CD14-positive monocyte (primary cell): ENCODE results near the gene MTSS2. TPM values are rescaled to one million over a fixed set of nuclear protein-coding genes. Genes with fewer than 3 reads are reported as not detected.

ENCODE experiments used
- DNase-seq, 3 donors: peaks; one replicate each; pipeline ENCODE4 v3.0.0-alpha.2; 2011 to 2022
- H2AFZ ChIP-seq: 2 replicates; pipeline ENCODE4 v1.6.0; 2012; ENCODE audit warnings: mild to moderate bottlenecking, low read depth, low read length, inconsistent platforms; ENCODE audit not compliant: insufficient read depth, poor library complexity, severe bottlenecking
- H3K27ac ChIP-seq, 2 donors: 1 replicate in 1 of 2; 2 replicates in 1 of 2; pipeline ENCODE4 v1.5.1; 2012 to 2013; ENCODE audit warnings: low read length in 2 of 2, control low read depth in 1 of 2, inconsistent platforms in 1 of 2, low read depth in 1 of 2, mild to moderate bottlenecking in 1 of 2
- H3K27me3 ChIP-seq, 2 donors: one replicate each; pipeline versions ENCODE4 v1.6.0 to v1.6.1; 2011 to 2013; ENCODE audit warnings: low read length in 2 of 2; ENCODE audit not compliant: control insufficient read depth in 2 of 2, insufficient read depth in 2 of 2
- H3K36me3 ChIP-seq, 2 donors: replicated peaks in 1 of 2; 1 replicate in 1 of 2; 2 replicates in 1 of 2; pipeline versions ENCODE4 v1.5.1 to v1.6.1; 2012 to 2013; ENCODE audit warnings: low read length in 2 of 2, control low read depth in 1 of 2, inconsistent platforms in 1 of 2, mild to moderate bottlenecking in 1 of 2; ENCODE audit not compliant: insufficient read depth in 2 of 2, control insufficient read depth in 1 of 2
- H3K4me1 ChIP-seq, 2 donors: 1 replicate in 1 of 2; 2 replicates in 1 of 2; pipeline versions ENCODE4 v1.5.1 to v1.6.1; 2012 to 2013; ENCODE audit warnings: low read length in 2 of 2, control low read depth in 1 of 2, inconsistent platforms in 1 of 2, mild to moderate bottlenecking in 1 of 2, moderate library complexity in 1 of 2; ENCODE audit not compliant: insufficient read depth in 2 of 2, control insufficient read depth in 1 of 2
- H3K4me2 ChIP-seq: replicated peaks from 2 replicates; pipeline ENCODE3; 2012; ENCODE audit warnings: low read length, moderate library complexity, mild to moderate bottlenecking; ENCODE audit not compliant: poor library complexity, severe bottlenecking; ENCODE audit errors: extremely low read depth
- H3K4me3 ChIP-seq, 3 experiments: fragments of 200-600 bp in 1 of 3; sonication (generic) in 1 of 3; replicated peaks in 1 of 3; 1 replicate in 2 of 3; 2 replicates in 1 of 3; pipeline ENCODE4 v1.5.1; 2011 to 2013; ENCODE audit warnings: low read length in 3 of 3, mild to moderate bottlenecking in 3 of 3, control low read depth in 2 of 3, low read depth in 2 of 3, inconsistent platforms in 1 of 3, moderate library complexity in 1 of 3
- H3K79me2 ChIP-seq: 2 replicates; pipeline ENCODE4 v1.6.0; 2012; ENCODE audit warnings: mild to moderate bottlenecking, control low read depth, inconsistent platforms, low read length, moderate library complexity; ENCODE audit not compliant: insufficient read depth
- H3K9ac ChIP-seq: 2 replicates; pipeline ENCODE4 v1.6.0; 2017; ENCODE audit warnings: low read length, mild to moderate bottlenecking; ENCODE audit not compliant: insufficient read depth, poor library complexity, severe bottlenecking
- H3K9me3 ChIP-seq, 2 donors: replicated peaks in 1 of 2; 1 replicate in 1 of 2; 2 replicates in 1 of 2; pipeline versions ENCODE4 v1.5.1 to v1.6.1; 2012 to 2013; ENCODE audit warnings: low read length in 2 of 2, control low read depth in 1 of 2; ENCODE audit not compliant: control insufficient read depth in 1 of 2, insufficient read depth in 1 of 2
- H4K20me1 ChIP-seq: 2 replicates; pipeline ENCODE4 v1.6.0; 2012; ENCODE audit warnings: mild to moderate bottlenecking, low read length, control low read depth, moderate library complexity; ENCODE audit not compliant: insufficient read depth
- H3K27ac Mint-ChIP-seq, 7 donors: one replicate each; pipeline ENCODE4 v1.8.0; 2020; ENCODE audit warnings: mild to moderate bottlenecking in 7 of 7, mixed read lengths in 7 of 7, moderate library complexity in 6 of 7, inconsistent platforms in 2 of 7
- H3K27me3 Mint-ChIP-seq, 3 donors: one replicate each; pipeline ENCODE4 v1.8.0; 2021 to 2022; ENCODE audit warnings: low read depth in 3 of 3, mild to moderate bottlenecking in 3 of 3, mixed read lengths in 3 of 3, moderate library complexity in 3 of 3, inconsistent platforms in 1 of 3
- H3K36me3 Mint-ChIP-seq, 2 donors: one replicate each; pipeline ENCODE4 v1.8.0; 2020; ENCODE audit warnings: mixed read lengths in 2 of 2, inconsistent platforms in 1 of 2, mild to moderate bottlenecking in 1 of 2
- H3K4me1 Mint-ChIP-seq: one replicate; pipeline ENCODE4 v1.8.0; 2020; ENCODE audit warnings: mild to moderate bottlenecking, mixed read lengths
- H3K4me3 Mint-ChIP-seq, 2 donors: one replicate each; pipeline ENCODE4 v1.8.0; 2020; ENCODE audit warnings: mild to moderate bottlenecking in 2 of 2, mixed read lengths in 2 of 2, moderate library complexity in 1 of 2
- H3K9me3 Mint-ChIP-seq, 7 donors: one replicate each; pipeline ENCODE4 v1.8.0; 2020 to 2022; ENCODE audit warnings: mixed read lengths in 7 of 7, mild to moderate bottlenecking in 6 of 7, moderate library complexity in 6 of 7, inconsistent platforms in 2 of 7
- CTCF ChIP-seq: fragments of 200-600 bp; IDR thresholded peaks from one replicate; pipeline ENCODE4 v1.8.0; 2022; ENCODE audit warnings: antibody characterized with exemption, mild to moderate bottlenecking
- WGBS: methylation state at CpG from one replicate; pipeline ENCODE4 v1.1.5; 2013; ENCODE audit warnings: missing lambda C conversion rate; ENCODE audit not compliant: insufficient coverage; 5-methylcytosine and 5-hydroxymethylcytosine counted together
- intact Hi-C, 2 donors: fragments of 100-400 bp; cut with micrococcal nuclease; formaldehyde crosslinking; loops; one replicate each; pipeline versions ENCODE4 v1.15.0 to v1.15.1; 2023
- polyA plus RNA-seq, 3 donors: library from polyadenylated mRNA; depleted of rRNA in 1 of 3; unstranded in 2 of 3; stranded (reverse) in 1 of 3; fragments of 300-500 nt in 2 of 3; fragments of >200 nt in 1 of 3; fragmentation: Illumina TruSeq in 2 of 3; gene quantifications; 1 replicate in 2 of 3; 2 replicates in 1 of 3; pipeline ENCODE4 v1.2.3, GENCODE V29; 2012 to 2021

The MTSS2 gene
- polyA plus RNA-seq, 3 donors: 1.5 TPM; not detected in 2

- Mint-ChIP-seq H3K4me3 (no peak overlapping the region), H3K4me1 (no peaks in the 10 kb centered on the region), H3K36me3 (peaks cover 57 to 67% of the 10 kb centered on the region in 2 donors), H3K9me3 (no peaks in the 10 kb centered on the region), H3K27me3 (peaks cover 0 to 2% (median 0%) of the 10 kb centered on the region in 3 donors), H3K27ac (peak overlapping the region in 1 of 7 donors; percentile 35)
- intact Hi-C loops: no loop called here
- Histone ChIP-seq H3K9me3 (no peaks in the 10 kb centered on the region), H3K9ac (no peak overlapping the region), H3K4me3 (no peak overlapping the region), H3K36me3 (peaks cover 39 to 75% of the 10 kb centered on the region in 2 donors), H3K4me1 (no peaks in the 10 kb centered on the region), H3K4me2 (no peak overlapping the region), H3K27ac (no peak overlapping the region), H3K79me2 (no peaks in the 10 kb centered on the region), H2AFZ (no peak overlapping the region), H3K27me3 (no peaks in the 10 kb centered on the region), H4K20me1 (peaks cover 6% of the 10 kb centered on the region)
- no peak for DNase-seq
- WGBS: 99% methylated on average over 8 of the region's 12 CpGs
- no peak for TF ChIP-seq CTCF
These were observed 27.1 kb upstream of the MTSS2 start for GRCh38 chr16:70712942-70713341.

GRCh38 chr16:70712359-70712758 lies 26.5 kb upstream of the MTSS2 start:
- WGBS: 100% methylated on average over 10 of the region's 11 CpGs
- H3K4me1 ChIP-seq: no peaks in the 10 kb centered on the region

More at GRCh38 chr16:70712359-70712758, 26.5 kb upstream of the MTSS2 start:
- no peak for DNase-seq
- Histone ChIP-seq H2AFZ (no peak overlapping the region), H3K79me2 (no peaks in the 10 kb centered on the region), H3K4me3 (no peak overlapping the region), H3K27me3 (no peaks in the 10 kb centered on the region), H3K36me3 (peaks cover 39 to 77% of the 10 kb centered on the region in 2 donors), H3K27ac (no peak overlapping the region), H3K9me3 (no peaks in the 10 kb centered on the region), H3K9ac (no peak overlapping the region), H4K20me1 (peaks cover 6% of the 10 kb centered on the region), H3K4me2 (no peak overlapping the region)
- Mint-ChIP-seq H3K27me3 (peaks cover 0 to 2% (median 0%) of the 10 kb centered on the region in 3 donors), H3K4me1 (no peaks in the 10 kb centered on the region), H3K36me3 (peaks cover 54 to 67% of the 10 kb centered on the region in 2 donors), H3K9me3 (no peaks in the 10 kb centered on the region), H3K27ac (no peak overlapping the region), H3K4me3 (no peak overlapping the region)
- intact Hi-C loops: no loop called here
- TF ChIP-seq CTCF: no peak
